ENCODE data around the gene SLC25A48.

The SLC25A48 gene

DNA sequence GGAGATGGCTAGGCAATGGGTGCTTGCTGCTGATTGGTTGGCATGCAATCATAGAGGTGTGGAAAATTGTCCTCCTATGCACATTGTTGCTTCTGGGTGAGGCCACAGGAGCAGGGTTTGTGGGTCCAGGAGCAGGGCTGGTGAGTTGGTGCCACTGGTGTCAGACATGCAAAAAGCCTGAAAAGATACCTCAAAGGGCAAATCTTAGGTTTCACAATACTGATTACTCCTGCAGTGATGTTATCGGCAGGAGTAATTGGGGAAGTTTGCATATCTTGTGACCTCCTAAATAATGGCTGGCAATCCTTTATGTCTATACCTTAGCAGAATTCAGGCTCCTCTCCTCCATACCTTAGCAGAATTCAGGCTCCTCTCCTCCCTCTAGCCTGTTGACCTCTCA lies 25.2 kb downstream of the SLC25A48 start:
- H3K27ac ChIP-seq (ENCODE audit: low read depth, low read length, poor library complexity, severe bottlenecking): no peak overlapping the region
- no peak overlapping the region for H3K9ac ChIP-seq (ENCODE audit: low read length)
- TF ChIP-seq, protein P1, sequence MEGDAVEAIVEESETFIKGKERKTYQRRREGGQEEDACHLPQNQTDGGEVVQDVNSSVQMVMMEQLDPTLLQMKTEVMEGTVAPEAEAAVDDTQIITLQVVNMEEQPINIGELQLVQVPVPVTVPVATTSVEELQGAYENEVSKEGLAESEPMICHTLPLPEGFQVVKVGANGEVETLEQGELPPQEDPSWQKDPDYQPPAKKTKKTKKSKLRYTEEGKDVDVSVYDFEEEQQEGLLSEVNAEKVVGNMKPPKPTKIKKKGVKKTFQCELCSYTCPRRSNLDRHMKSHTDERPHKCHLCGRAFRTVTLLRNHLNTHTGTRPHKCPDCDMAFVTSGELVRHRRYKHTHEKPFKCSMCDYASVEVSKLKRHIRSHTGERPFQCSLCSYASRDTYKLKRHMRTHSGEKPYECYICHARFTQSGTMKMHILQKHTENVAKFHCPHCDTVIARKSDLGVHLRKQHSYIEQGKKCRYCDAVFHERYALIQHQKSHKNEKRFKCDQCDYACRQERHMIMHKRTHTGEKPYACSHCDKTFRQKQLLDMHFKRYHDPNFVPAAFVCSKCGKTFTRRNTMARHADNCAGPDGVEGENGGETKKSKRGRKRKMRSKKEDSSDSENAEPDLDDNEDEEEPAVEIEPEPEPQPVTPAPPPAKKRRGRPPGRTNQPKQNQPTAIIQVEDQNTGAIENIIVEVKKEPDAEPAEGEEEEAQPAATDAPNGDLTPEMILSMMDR (IDR thresholded peaks at IDR 0.05; ENCODE audit: low read length): no peak
- TF ChIP-seq EZH2 (IDR thresholded peaks at IDR 0.05; ENCODE audit: borderline replicate concordance, low read length): no peak

DNA sequence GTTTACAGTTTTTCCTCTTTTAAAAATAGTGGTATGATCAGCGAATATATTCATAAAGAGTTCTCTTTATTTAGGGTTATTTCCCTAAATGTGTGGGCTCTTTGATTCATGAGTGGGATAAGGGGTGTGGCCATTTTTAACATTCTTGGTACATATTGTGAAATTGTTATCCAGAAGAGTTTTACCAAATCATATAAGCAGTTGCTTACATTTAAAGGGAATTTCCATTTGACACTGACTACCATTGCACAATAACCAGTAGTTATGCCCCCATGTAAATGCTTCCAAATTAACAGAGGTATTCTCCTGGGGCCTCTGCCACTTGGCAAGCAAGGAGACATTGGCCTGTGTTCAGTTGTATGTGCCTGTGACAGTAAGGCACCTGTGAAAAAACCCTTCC lies 27.2 kb downstream of the SLC25A48 start:
- H3K9me3 ChIP-seq (ENCODE audit: low read length): no peaks in the 10 kb centered on the region
- H4K20me1 ChIP-seq (ENCODE audit: insufficient read depth, low read length): no peaks in the 10 kb centered on the region
- H3K9ac ChIP-seq (ENCODE audit: low read length): no peak overlapping the region
- H3K4me1 ChIP-seq (ENCODE audit: insufficient read depth, low read length, severe bottlenecking): no peaks in the 10 kb centered on the region
- no peak overlapping the region for H2AFZ ChIP-seq (ENCODE audit: low read length)
- no peak overlapping the region for H3K27ac ChIP-seq (ENCODE audit: low read depth, low read length, poor library complexity, severe bottlenecking)
- H3K36me3 ChIP-seq (ENCODE audit: insufficient read depth, low read length): no peaks in the 10 kb centered on the region
- TF ChIP-seq, protein P1 (IDR thresholded peaks at IDR 0.05; ENCODE audit: low read length): no peak
- TF ChIP-seq EZH2 (IDR thresholded peaks at IDR 0.05; ENCODE audit: borderline replicate concordance, low read length): no peak
- H3K4me3 ChIP-seq (ENCODE audit: low read depth, low read length, poor library complexity, severe bottlenecking): no peak overlapping the region
- H3K79me2 ChIP-seq (ENCODE audit: insufficient read depth, low read length): no peaks in the 10 kb centered on the region
- no peak overlapping the region for H3K4me2 ChIP-seq (ENCODE audit: low read length)
- H3K9me2 ChIP-seq (ENCODE audit: low read depth, low read length): no peaks in the 10 kb centered on the region
- H3F3A ChIP-seq (ENCODE audit: insufficient read depth, low read length): no peaks in the 10 kb centered on the region
- no peaks in the 10 kb centered on the region; the same call in 1 of the 2 replicates for H3K27me3 ChIP-seq (ENCODE audit: insufficient read depth, low read length)

More for the DNA sequence above, 25.2 kb downstream of the SLC25A48 start:
- Histone ChIP-seq H3K27me3 (ENCODE audit: insufficient read depth, low read length) (no peaks in the 10 kb centered on the region; the same call in 1 of the 2 replicates), H3K79me2 (ENCODE audit: insufficient read depth, low read length) (no peaks in the 10 kb centered on the region), H3K36me3 (ENCODE audit: insufficient read depth, low read length) (no peaks in the 10 kb centered on the region), H3K9me2 (ENCODE audit: low read depth, low read length) (no peaks in the 10 kb centered on the region), H3F3A (ENCODE audit: insufficient read depth, low read length) (no peaks in the 10 kb centered on the region), H3K4me2 (ENCODE audit: low read length) (no peak overlapping the region), H3K4me1 (ENCODE audit: insufficient read depth, low read length, severe bottlenecking) (no peaks in the 10 kb centered on the region), H3K9me3 (ENCODE audit: low read length) (no peaks in the 10 kb centered on the region), H3K4me3 (ENCODE audit: low read depth, low read length, poor library complexity, severe bottlenecking) (no peak overlapping the region), H2AFZ (ENCODE audit: low read length) (no peak overlapping the region), H4K20me1 (ENCODE audit: insufficient read depth, low read length) (no peaks in the 10 kb centered on the region)

DNA sequence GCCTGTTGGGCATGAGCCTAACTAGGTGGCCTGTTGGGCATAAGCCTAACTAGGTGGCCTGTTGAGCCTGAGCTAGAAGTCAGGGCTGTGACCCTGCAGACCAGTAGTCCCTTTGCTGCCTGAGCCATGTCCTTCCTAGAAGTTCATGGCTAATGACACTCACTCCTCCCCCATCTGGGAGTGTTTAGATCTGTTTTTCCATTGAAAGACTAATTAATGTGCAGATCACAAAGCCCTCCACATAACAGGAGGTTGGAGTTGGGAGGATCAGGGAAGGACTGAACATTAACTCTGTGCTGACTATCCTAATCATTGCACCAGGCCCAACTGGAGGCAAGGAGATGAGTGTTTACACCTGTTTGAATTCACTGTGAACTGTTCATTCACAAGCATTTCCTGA lies 27.6 kb downstream of the SLC25A48 start:
- H3K9me2 ChIP-seq (ENCODE audit: low read depth, low read length): no peaks in the 10 kb centered on the region
- no peak overlapping the region for H3K27ac ChIP-seq (ENCODE audit: low read depth, low read length, poor library complexity, severe bottlenecking)
- H3K36me3 ChIP-seq (ENCODE audit: insufficient read depth, low read length): no peaks in the 10 kb centered on the region
- H3K4me3 ChIP-seq (ENCODE audit: low read depth, low read length, poor library complexity, severe bottlenecking): no peak overlapping the region
- no peak overlapping the region for H3K9ac ChIP-seq (ENCODE audit: low read length)
- no peaks in the 10 kb centered on the region for H3K79me2 ChIP-seq (ENCODE audit: insufficient read depth, low read length)
- H3K4me2 ChIP-seq (ENCODE audit: low read length): no peak overlapping the region
- no peaks in the 10 kb centered on the region for H4K20me1 ChIP-seq (ENCODE audit: insufficient read depth, low read length)
- H3K4me1 ChIP-seq (ENCODE audit: insufficient read depth, low read length, severe bottlenecking): no peaks in the 10 kb centered on the region
- H2AFZ ChIP-seq (ENCODE audit: low read length): no peak overlapping the region
- no peaks in the 10 kb centered on the region for H3F3A ChIP-seq (ENCODE audit: insufficient read depth, low read length)
- H3K27me3 ChIP-seq (ENCODE audit: insufficient read depth, low read length): no peaks in the 10 kb centered on the region; the same call in 1 of the 2 replicates
- TF ChIP-seq, protein P1 (IDR thresholded peaks at IDR 0.05; ENCODE audit: low read length): no peak
- no peak for TF ChIP-seq EZH2 (IDR thresholded peaks at IDR 0.05; ENCODE audit: borderline replicate concordance, low read length)
- H3K9me3 ChIP-seq (ENCODE audit: low read length): no peaks in the 10 kb centered on the region
